Caki2 (cell line): Measurements from ENCODE around the gene CANT1. TPM values are rescaled to one million over a fixed set of nuclear protein-coding genes. Genes with fewer than 3 reads are reported as not detected.

ENCODE experiments used
- DNase-seq: peaks from one replicate; pipeline ENCODE4 v3.0.0-alpha.2; 2015; ENCODE audit warnings: low read depth
- in situ Hi-C: cut with HindIII; loops from 2 replicates; pipeline ENCODE4 v1.10.0; 2016; ENCODE audit warnings: low sequenced_read_pairs, low pct_unique_long_range_greater_than_20kb, mixed read lengths
- total RNA-seq: library from RNA; depleted of rRNA; stranded (reverse); fragments of >200 nt; shearing (Covaris generic); gene quantifications from 2 replicates; pipeline ENCODE4 v1.2.3, GENCODE V29; 2014; ENCODE audit warnings: low replicate concordance

CANT1 gene
- total RNA-seq, 1 experiment from 2014 or later, result 77.3 TPM

DNA sequence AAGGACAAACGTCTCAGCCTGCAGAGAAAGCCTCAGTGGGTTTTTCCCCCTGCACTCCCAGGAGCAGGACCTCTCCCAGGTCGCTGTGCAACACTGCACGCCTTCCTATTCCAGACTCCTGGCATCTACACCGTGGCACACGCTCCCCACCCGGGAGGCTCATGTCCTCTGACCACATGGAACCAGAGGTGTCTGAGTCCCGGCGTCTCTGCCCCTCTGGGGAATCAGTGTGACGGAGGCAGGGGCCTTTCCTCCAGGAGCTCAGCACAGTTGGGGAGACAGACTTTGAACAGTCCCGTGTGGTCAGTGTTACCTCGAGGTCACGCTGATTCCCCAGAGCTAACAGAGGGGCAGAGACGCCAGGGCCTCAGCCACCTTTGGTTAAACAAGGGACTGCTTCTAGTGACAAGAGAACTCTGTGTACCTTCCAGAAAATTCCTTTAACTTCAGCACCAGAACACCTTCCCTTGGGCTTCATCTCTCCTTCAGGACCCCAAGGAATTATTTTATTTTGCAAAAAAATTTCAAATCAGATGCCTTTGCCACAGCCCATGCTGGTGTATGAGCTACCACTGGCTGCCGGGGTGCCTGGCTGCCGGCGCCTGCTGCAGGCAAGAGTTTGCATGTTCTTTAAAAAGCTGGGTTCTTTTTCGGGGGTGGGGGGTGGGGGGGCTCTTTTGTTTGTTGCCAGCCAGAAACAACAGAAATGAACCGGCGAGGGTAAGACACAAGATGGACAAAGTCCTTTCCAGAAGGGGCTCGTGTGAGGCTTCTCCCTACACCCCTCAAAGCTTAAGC, 6.6 kb downstream of the CANT1 start:
- in situ Hi-C loops, result no loop called here
- DNase-seq, result no peak

DNA sequence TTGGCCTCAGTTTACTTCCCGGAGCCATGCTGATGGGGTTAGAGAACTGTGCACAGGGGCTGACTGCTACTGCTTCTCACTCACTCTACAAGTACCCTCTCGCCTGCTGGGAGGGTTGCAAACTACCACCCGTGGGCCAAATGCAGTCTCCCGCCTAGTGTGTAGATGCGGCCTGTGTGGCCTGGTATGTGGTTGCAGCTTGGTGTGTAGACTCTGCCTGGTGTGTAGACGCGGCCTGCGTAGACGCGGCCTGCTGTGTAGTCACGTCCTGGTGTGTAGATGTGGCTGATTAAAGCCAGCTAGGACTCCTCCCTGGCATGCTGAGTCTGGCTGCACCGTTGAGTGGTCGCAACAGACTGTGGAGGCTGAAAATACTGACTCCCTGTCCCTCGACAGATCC, 7.3 kb downstream of the CANT1 start:
- no peak for DNase-seq
- in situ Hi-C loops, result no loop called here

GRCh38 chr17:79001190-79002020, 8.2 kb downstream of the CANT1 start:
- DNase-seq, result no peak
- in situ Hi-C loops, result no loop called here

- no peak for DNase-seq
- in situ Hi-C loops, result no loop called here
Observed at GRCh38 chr17:79000396-79001189, 9.0 kb downstream of the CANT1 start.

GRCh38 chr17:78999947-79000395, 9.6 kb downstream of the CANT1 start:
- DNase-seq, result no peak
- in situ Hi-C loops, result no loop called here

DNA sequence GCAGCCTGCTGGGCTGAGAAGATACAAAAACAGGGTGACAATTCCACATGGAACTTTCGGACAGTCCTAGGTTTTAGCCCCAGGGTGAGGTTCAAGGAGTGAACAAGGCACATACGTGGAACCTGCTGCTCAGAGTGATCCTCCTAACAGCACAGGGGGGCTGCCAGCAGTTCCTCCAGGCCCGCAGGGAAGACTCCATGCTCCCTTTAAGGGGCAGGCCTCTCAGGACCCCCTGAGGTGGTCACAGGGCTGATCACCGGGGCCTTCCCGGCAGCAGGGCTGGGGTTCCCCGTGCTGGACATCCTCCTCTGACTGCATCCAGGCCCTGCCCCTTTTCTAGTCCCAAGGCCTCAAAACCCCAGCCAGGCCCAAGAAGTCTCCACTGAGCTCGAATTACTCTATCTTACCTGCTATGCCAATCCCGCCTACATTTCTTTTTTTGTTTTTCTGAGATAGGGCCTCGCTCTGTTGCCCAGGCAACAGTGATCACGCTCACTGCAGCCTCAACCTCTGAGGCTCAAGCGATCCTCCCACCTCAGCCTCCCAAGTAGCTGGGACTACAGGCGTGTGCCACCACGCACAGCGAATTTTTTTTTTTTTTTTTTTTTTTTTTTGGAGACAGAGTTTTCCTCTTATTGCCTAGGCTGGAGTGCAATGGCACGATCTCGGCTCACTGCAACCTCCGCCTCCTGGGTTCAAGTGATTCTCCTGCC, 10.4 kb downstream of the CANT1 start:
- in situ Hi-C loops, result no loop called here
- no peak for DNase-seq

GRCh38 chr17:78998311-78999055, 11.1 kb downstream of the CANT1 start:
- in situ Hi-C loops, result no loop called here
- DNase-seq, result no peak

DNA sequence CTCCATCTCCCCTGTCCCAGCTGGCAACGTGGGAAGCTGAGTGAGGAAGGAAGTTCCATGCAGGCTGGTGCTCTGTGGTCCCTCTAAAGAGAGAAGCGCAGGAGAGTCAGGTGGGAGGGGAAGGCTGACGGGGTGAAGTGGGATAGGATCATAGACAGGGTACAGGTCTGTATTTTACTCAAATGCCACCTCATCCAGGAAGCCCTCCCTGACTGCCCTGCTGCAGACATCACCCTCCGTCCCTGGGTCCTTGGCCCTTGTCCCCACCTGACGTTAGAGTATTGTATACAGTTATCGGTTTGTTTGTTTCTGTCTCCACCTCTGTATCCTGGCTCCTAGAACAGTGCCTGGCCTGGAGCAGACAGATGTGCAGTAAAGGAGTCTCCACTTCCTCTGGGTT, 11.7 kb downstream of the CANT1 start:
- in situ Hi-C loops, result no loop called here
- no peak for DNase-seq

- in situ Hi-C loops, result no loop called here
- DNase-seq, result no peak
Observed at GRCh38 chr17:78997231-78997741, 12.3 kb downstream of the CANT1 start.

GRCh38 chr17:78996781-78997201, 12.8 kb downstream of the CANT1 start:
- DNase-seq, result no peak

GRCh38 chr17:78995761-78996451, 13.7 kb downstream of the CANT1 start:
- in situ Hi-C loops, result no loop called here
- DNase-seq, result no peak

More at GRCh38 chr17:78996781-78997201, 12.8 kb downstream of the CANT1 start:
- in situ Hi-C loops, result no loop called here

DNA sequence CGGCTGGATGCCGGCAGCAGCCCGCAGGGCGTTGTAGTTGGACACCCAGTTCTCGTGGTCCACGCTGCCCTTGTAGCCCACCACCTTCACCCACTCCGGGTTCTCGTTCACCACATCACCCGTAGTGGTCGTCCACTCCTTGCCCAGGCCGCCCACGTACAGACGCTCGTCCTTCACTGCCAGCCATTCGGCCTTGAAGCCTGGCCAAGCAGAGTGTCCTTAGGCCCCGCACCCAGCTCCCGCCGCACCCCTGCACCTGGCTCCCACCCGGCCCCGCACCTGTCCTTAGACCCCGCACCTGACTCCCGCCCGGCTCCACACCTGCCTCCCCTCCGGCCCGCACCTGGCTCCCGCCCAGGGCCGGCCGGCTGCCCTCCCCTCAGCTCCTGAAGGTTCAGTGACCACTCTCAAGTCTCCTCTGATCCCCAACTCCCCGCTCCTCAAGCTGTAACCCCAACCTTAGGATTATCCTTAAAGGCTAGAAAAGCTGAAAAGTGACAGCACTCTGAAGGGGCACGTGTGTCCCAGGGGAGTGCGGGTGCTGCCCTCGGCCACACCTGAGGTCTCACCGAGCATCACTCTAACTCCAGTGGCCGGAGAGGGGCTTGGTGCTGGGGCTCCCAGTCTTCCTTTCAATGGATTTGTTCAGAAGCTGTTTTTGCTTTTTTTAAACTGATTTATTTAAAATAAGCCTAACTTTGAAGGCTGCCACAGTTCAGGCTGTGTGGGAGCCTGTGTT, 14.4 kb downstream of the CANT1 start:
- no peak for DNase-seq
- in situ Hi-C loops, result no loop called here

DNA sequence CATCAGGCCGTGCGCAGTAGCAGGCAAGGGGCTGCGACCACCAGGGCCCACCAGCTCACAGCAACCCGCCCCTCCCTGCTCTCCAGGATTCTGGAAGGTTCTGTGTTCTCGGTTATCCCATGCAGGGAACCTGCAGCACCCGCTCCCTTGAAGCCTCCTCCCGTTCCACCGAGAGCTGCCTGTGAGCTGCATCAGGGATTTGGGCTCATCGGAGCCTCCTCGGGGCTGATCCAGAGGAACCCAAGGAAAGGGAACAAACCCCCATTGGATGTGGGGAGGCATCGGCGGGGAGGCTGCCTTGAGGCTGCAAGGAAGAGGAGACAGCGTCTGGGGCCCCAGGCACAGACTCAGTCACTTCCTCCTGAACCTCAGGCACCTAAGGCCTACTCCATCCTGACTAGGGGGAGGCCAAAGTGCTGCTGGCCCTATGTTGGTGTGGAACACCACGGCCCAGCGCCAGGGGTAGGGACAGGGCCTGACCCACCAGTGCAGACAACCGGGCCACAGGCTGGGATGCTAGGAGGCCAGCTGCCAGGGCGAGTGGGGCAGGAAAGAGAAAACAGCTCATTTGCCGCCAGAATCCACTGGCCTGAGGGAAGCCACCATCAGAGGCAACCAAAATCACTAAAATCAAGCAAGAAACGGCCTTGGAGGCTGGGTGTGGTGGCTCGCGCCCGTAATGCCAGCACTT, 15.4 kb downstream of the CANT1 start:
- no peak for DNase-seq
- in situ Hi-C loops, result no loop called here

GRCh38 chr17:78993241-78993956, 16.2 kb downstream of the CANT1 start:
- DNase-seq, result no peak
- in situ Hi-C loops, result no loop called here
